ENCODE measurements around the gene RGS8.
"Not testable (repeated sequence)": the region's sequence is repeated elsewhere in the genome, so short reads cannot be mapped to it uniquely, and the experiment has no call there.

The RGS8 gene

GRCh38 chr1:182700351-182700709 lies 15.9 kb upstream of the RGS8 start:
- DNase-seq, result no peak

- no peak for DNase-seq
Observed at GRCh38 chr1:182699393-182700350, 15.3 kb upstream of the RGS8 start.

DNA sequence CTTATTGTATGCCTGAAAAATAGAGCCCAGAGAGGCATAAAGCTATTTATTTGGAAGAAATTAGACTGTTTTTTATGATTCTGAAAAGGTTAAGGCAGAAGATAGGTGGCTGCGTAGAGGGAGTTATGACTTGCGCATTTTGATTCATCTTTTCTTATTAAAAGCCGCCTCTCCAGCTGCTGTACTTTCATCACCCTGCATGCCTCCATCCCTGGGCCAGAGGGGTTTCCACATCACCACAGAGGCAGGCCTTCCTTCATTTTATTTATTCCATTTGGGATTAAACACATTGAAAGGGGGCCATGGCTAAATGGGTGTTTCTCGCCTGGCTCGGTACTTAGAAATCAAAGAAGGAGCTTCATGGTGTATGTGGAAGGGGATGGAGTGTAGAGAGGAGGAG lies 14.6 kb upstream of the RGS8 start:
- no peak for DNase-seq

DNA sequence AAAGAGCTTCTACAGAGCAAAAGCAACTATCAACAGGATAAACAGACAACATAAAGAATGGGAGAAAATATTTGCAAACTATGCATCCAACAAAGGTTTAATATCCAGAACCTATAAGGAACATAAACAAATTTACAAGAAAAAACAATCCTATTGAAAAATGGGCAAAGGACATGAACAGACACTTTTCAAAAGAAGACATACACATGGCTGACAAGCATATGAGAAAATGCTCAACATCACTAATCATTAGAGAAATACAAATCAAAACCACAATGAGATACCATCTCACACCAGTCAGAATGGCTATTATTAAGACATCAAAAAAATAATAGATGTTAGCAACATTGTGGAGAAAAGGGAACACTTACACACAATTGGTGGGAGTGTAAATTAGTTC lies 8.8 kb upstream of the RGS8 start:
- not testable (repeated sequence) for DNase-seq

DNA sequence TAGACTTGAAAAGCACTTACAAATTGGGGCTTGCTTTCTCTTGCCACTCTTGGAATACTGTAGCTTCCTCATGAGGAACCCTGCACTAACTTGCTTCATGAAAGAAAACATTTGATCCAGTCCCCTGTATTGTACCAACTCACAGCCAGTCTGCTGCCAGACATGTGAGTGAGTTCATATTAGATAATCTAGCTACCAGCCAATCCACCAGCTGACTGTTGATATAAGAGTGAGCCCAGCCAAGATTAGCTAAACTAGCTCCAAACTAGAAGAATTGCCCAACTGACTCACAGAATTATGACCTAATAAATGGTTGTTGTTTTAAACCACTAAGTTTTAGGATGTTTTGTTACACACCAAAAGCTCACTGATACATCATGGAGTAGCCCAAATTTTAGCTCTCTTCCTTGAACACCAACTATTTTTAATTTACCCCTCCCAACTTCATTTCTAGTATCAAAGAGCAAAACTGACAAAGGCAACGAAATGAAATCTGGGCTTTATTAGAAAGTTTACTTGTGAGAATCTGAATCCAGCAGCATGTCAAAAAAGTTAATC lies 6.6 kb upstream of the RGS8 start:
- DNase-seq, result no peak

GRCh38 chr1:182688436-182689205 lies 4.2 kb upstream of the RGS8 start:
- no peak for DNase-seq

DNA sequence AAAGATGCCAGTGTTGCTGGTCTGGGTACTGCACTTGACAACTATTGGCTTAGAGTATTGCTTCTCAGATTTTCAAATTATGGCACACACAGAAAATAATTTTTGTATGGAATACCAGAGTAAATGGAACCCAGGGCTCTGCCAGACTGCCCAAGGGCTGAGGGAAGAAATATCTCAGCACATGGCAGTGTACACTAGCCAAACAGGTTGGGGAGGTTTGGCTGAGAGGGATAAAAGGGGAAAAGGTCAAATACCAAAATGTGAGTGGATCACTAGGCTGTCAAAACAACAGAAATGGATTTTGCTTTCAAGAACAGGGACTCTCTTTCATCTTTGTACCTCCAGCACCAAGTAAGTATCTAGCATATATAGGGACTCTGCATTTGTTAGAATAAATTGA lies 3.0 kb upstream of the RGS8 start:
- no peak for DNase-seq

- DNase-seq, result no peak
Observed at GRCh38 chr1:182686446-182686845, 2.1 kb upstream of the RGS8 start.

- DNase-seq, result no peak
Observed at GRCh38 chr1:182685215-182685614, 828 bp upstream of the RGS8 start.

- no peak for DNase-seq
Observed at GRCh38 chr1:182682898-182683501, 1.4 kb downstream of the RGS8 start.

DNA sequence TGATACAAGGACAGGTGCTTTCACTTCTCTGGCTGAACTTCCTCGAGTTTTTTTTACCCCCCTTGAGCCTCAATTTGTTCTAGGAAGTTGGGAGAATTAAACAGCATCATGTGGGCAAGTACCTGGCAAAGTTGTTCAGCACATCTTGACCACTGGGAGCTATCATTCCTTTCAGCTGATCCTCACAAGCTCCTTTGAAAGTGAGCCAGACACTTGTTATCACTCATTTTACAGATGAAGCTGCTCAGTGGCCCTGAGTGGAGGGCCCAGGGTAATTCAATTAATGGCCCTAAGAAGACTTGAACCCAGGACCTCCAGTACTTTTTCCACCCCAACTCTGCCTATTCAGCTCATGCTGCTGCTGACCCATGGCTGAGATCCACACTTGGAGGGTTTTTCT lies 2.0 kb downstream of the RGS8 start:
- no peak for DNase-seq

DNA sequence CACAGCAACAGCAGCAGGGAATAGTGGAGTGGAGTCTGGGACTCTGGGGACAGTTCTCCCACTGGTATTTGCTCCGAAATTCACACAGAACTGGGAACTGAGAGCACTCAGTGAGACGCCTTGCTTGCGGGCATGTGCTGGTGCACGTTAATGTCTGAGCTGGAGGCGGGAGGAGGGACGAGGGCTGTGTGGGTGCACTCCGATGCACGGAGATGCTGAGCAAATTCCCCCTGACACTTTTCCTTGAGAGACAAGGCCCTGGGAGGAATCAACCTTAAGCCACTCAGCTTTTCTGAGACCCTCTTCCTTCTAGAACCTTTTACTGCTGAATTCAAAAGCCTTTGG lies 2.8 kb downstream of the RGS8 start:
- DNase-seq, result no peak

- peak; percentile 20 for DNase-seq
Observed at GRCh38 chr1:182680901-182681567, 3.4 kb downstream of the RGS8 start.

DNA sequence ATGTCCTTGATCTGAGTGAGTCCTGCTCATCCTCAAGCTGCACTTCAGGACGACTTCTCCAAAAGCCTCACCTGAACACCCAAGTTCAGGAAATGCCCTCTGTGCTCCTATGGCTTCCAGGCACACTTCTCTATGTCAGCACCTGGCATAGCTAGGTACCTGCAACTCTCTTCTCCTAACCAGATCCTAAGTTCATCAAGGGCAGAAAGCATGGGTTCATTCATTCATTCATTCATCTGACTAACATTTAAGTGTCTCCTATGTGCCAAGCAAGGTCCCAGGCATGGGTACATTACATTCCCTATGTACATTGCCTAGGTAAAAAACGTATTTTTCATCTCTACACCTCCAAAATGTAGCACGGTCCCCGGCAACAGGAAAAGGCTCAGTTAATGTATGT lies 4.0 kb downstream of the RGS8 start:
- DNase-seq, result no peak

DNA sequence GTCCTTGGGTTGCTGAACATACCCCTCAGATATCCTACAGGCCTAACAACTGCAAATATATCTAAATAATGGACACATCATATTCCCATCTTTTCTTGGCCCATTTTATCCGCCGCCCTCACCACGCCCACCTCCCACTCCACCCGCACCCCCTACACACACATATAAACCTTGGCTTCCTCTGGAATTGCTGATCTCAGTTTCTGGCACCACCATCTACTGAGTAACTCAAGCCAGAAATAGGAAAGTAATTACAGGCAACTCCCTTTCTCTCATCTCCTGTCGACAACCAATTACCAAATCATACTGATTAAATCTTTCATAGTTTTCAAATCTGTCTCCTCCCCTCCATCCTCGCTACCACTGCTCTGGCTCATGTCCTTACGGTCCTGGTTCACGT lies 4.7 kb downstream of the RGS8 start:
- DNase-seq, result no peak

DNA sequence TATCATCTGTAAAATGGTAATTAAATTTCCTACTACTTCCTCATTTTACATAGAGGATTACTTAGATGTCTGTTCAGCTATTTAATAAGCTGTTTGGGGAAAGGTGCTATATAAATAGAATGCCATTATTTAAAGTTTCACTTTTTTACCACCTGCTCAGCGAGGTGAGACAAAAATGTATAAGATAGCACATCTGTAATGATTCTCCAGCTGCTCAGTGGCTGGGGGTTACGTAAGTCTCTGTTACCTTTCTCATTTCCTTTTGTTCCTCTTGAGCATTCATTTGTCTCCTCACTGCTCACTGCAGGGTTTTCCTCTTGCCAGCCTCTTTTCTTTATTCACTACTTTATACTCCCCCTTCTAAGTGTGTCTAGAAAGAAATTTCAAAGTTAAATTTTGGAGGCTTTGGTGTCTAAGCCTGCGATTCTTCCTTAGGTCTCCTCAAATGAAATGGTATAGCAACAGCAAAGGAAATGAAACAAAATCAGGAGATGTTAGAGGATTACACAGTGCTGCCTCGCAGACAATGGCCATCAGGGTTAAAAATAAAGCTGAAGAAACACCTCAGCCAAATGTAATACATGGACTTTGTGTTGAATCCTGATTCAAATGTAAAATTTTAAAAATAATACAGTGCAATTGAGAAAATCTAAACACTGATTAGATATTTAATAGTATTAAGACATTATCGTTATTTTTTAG lies 6.8 kb downstream of the RGS8 start:
- DNase-seq, result no peak

DNA sequence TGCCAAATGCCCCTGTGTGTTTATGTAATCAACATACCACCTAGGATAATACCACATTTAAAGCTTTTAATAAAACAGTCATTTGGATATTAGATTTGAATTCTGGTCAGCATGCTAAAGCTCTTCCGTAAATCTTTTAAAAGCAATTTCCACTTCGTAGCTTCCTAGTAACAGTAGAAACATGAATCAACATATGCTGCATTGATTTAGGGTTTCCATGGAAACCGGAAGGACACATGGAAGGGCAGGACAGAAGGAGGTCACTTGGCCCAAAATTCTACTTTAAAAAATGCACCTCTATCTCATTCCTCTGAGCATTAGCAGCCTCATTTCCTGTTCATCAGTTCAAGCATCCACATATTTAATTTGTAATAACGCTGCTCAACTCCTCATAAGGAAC lies 8.1 kb downstream of the RGS8 start:
- no peak for DNase-seq

DNA sequence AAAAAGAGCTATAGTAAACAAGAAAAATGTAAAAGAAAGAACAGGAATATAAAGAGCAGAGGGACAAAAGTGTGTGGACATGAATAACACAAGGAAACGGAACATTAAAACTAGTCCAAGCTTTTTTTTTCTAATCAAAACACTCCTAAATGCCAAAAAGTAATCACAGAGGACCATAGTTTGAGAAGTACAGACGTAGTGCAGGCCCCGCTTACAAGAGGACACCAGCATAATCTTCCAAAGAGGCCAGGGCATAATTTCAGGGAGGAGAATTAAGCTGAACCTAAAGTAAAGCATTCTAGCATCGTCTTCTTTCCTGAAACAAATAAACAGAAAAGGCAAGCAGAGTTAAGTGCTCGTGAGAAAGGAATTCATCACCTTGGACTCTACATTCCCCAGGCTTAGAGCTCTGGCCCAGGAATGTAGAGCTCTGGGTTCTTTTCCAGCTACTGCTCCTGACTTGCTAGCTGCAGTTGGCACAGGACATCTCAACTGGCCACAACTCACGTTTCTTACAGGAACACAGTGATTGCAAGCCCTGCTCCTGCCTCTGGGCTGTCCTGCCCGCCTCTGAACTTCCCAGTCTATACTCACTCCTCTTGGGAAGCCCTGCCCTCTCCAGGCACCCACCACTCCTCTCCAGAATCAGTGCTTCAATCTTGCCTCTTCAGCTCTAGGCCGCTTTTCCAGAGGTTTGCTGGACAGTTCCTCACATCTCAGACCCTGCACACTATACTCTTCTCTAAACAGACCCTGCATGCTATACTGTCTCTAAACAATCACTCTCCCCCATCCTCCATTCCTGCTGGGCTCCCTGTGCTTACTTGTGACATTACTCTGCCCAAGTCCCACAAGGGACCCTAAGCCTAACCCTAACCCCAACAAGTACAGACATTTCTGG lies 9.8 kb downstream of the RGS8 start:
- DNase-seq, result no peak

- DNase-seq, result no peak
Observed at GRCh38 chr1:182672487-182672836, 11.9 kb downstream of the RGS8 start.

GRCh38 chr1:182671750-182672486 lies 12.5 kb downstream of the RGS8 start:
- DNase-seq, result no peak

Measured in EL (cell line).